GM18870 (cell line): ENCODE data around the gene PSKH1.

Experiments used
- ATAC-seq: cut with Tn5 transposase; IDR thresholded peaks from one replicate; pipeline ENCODE4 v1.9.1; 2021; ENCODE audit warnings: moderate library complexity; ENCODE audit not compliant: unreplicated experiment

PSKH1 gene

DNA sequence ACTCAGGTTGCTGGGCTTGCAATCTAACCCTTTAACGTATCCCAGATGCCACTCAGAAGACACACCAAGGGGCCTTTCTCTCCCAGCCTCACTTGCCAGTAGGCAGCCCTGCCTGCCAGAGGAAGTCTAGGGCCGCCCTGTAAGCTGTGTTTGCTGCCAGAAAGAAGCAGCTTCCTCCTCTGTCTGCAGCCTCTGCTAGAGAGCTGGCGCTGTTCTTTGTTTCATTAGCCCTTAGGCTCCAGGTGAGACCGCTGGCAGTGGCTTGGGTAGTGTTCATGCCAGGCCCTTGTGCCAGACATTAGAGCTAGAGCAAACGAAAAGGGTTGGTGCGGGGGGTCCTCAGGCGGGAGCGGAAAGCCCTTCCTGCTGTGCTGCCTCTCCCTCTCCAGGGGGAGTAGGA is 29.7 kb downstream of the PSKH1 start:
- ATAC-seq: no peak

DNA sequence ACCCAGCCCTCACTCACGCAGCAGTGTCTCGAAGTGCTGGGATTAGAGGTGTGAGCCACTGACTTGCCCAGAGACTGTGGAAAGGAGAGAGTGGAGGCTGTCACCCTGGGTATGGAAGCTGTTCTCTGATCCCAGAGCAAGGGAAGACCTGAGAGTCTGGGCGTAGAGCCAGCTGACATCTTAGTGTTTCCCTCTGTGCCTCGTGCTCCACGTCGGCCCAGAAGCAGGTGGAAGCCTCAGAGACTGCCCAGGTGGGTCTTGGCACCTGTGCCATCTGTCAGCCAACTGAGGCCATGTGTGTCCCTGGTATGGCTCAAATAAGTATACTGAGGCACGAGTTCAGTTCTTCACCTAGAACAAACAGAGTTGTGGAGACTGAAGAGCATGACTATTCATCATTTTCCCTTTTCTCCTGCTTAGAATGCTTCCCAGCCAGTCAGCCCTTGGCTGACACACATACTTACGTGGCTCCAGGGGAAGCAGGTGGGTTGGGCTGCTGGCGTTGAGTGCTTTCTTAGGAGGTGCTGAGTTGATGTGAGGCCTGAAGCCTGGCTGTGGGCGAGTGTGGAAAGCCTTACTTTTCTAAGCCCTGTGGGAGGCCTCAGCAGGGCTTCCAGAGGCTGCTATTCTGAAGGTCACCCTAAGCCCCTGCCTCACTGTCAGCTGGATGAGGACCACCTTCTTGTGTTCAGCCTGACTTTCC is 30.5 kb downstream of the PSKH1 start:
- ATAC-seq: no peak

DNA sequence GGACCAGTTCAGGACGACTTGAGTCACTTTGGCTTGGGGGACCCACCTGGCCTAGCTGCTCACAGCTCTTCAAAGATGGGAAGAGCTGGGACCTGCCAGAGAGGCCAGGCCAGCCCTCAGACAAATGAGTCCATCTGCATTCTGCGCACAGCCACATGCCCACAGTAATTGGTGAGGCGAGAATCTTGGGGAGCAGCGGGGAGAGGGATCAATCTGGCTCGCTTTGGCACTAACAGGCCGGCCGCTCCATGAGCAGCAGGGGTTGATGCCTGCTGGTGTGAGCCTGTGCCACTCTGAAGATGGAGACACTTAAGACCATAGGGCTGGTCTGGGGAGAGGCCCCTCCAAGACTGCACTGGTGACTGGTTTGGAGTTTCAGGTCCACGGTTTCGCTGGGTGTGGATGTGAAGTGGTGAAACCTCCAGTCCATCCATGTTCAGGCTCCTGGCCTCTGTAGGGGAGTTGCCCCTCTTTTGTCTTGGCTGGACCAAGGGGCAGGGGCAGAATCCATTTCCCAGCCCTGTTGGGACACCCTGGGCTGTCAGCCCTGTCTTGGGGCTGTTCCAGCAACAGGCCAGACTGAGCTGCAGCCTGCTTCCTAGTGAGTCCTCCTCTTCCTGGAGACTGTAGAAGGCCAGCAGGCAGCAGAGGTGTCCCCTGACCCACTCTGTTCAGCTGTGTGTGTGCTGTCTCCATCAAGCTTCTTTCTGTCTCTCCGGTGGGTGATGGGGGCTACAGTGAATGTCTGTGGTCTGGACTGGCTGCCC is 31.3 kb downstream of the PSKH1 start:
- no peak for ATAC-seq

DNA sequence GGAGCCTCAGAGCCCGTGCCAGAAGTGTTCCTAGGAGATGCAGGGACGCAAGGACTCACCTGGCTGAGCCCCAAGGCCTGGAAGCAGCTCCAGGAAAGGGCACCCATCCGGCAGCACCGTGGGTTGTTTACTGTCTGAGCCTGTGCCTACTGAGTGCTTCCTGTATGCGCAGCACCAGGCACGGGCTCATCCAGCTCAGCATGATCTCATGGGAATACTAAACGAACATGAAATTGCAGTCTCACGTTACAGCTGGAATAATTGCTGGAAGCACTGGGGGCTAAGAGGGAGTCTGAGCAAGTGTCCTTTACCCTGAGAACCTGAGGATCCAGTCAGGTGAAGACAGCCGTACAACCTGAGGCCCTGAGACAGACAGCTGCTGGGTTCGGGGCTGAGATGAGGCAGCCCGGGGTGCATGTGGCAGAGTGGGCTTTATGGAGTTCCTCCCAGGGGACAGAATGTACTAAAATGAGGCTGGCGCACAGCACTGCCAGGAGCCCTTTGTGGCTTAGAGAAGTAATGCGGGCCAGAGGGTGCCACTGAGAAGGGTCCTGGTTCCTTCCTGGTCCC is 33.2 kb downstream of the PSKH1 start:
- ATAC-seq: no peak

- ATAC-seq: no peak
These were observed 34.3 kb downstream of the PSKH1 start for GRCh38 chr16:67927131-67927941.

GRCh38 chr16:67928147-67928546 is 35.1 kb downstream of the PSKH1 start:
- no peak for ATAC-seq

DNA sequence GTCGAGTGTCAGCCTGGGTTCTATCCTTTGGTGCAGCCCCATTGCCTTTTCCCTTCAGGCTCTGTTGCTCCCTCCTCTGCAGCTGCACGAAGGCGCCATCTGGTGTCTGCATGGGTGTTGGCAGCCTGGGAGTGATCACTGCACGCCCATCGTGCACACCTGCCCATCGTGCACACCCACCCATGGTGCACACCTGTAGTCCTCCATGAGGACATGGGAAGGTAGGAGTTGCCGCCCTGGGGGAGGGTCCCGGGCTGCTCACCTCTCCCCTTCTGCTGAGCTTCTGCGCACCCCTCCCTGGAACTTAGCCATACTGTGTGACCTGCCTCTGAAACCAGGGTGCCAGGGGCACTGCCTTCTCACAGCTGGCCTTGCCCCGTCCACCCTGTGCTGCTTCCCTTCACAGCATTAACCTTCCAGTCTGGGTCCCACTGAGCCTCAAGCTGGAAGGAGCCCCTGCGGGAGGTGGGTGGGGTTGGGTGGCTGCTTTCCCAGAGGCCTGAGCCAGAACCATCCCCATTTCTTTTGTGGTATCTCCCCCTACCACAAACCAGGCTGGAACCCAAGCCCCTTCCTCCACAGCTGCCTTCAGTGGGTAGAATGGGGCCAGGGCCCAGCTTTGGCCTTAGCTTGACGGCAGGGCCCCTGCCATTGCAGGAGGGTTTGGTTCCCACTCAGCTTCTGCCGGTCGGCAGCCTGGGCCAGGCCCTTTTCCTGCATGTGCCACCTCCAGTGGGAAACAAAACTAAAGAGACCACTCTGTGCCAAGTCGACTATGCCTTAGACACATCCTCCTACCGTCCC is 35.7 kb downstream of the PSKH1 start:
- no peak for ATAC-seq

DNA sequence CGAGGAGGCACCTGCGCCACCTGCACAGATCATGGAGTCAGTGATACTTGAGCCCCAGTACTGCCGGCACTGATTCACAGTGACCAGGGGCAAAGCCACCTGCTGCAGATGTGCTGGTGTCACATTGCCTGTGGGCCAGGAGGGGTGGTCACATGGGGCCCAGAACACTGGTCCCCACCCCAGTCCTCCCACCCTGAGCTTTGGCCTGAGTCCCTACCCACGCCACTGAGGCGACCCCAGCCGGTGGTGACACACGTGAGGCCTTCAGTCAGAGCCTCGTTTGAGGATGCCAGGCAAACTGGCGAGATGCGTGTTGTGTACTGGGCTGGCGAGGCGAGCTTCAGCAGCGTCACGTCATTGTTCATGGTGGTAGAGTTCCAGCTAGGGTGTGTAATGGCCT is 37.1 kb downstream of the PSKH1 start:
- no peak for ATAC-seq

- no peak for ATAC-seq
These were observed 37.7 kb downstream of the PSKH1 start for GRCh38 chr16:67930678-67931211.

DNA sequence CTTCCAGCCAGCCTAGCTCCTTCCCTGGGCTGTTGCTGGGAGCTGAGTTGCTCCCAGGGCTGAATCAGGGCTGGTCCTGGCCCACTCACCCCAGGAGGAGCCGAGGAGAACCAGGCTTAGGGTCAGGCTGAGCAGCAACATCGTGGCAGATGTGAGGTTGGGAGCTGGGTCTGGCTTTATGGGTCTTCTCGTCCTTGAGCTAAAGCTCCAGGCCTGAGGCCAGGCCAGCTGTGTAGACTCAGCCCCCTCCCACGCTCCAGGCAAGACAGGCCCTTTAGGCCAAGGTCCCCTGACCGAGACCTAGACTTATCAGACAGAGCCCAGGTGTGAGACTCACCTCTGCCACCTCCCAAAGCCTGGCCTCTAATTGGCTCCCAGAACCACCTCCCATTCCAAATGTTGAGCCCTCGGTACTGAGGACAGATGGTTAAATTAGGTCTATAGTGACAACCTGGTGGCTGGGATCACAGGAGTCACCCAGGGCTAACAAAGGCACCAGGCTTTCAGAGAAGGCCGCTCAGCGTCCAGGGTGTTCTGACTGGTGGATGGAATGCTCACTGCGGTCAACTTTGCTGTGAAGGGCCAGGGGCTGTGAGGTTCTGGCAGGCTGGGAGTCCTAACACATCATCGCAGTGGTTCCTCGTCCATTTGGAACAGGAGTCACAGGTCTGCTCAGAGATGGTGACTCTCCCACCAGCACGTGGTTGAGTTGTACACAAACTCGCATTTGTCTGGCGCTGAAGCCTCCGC is 38.8 kb downstream of the PSKH1 start, which contains the start of gene CTRL:
TSS of gene CTRL (minus strand) at position 151 of the 750 bp plus-strand sequence. CDS start at position 141, 10 bp downstream.
- no peak for ATAC-seq

DNA sequence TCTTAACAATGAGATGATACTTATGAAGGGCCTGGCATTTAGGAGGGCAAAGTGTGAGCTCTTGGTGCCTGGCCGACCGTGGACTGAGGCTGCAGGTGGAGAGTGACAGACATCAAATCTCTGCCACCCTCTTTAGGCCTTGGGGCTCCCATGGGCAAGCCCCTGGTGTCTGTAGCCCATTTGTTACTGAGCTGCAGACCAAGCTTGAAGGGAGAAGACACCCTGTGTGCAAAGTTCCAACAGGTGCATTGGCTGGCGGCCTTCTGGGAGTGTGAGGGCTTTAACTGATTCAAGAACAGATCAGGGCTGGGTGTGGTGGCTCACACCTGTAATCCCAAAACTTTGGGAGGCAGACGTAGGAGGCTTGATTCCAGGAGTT is 39.4 kb downstream of the PSKH1 start:
- no peak for ATAC-seq

DNA sequence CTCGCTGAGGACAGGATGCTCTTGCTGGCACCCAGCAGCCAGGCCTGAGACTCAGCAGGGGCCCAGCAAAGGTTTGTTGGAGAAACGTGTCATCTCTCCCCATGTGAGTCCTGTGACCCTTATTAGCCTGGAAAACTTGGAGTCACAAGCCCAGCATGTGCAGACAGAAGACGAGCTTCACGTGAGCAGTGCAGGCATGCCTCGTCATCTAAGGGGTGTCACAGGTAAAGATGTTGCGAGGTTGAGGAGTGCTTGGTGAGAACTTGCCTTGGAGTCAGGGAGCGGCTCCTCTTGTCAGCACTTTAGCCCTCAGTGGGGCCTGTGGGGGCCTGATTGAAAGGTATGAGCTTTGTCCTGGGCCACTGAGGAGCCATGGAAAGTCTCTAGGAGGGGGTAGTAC is 40.8 kb downstream of the PSKH1 start:
- no peak for ATAC-seq

DNA sequence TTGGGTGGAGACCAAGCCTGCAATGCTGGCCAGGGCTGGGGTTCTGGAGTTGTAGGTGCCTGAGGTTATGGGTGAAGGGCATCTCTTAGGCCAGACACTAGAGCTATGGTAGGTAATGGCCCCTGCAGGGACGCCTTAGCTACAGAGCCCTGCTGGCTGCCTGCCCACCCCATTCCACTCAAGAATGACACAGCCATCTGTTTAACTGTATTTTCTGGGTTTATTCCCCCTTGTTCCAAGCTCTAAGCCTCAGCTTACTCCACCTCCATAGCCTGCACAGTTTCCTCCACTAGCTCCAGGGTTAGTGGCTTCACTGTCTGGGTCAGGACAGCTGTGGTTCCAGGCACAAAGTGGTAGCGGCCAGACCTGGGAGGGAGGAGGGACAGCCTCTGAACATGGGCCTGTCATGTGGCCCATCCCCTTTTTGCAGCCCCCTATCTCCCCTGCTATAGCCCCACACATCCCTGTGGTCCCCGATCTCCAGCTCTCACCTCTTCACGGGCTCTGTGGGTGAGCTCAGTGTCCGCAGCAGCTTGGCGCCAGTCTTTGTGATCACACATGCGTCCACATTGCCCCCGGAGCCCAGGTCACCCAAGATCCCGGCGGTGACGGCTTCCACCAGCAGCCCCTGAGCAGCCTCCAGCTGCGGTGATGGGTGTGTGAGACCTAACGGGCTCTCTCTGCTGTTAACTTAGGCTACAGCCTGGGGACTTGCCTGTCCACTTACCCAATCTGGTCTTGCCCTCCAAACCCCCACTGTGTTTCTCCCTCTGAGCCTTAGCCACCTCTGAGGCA is 41.4 kb downstream of the PSKH1 start:
- no peak for ATAC-seq

DNA sequence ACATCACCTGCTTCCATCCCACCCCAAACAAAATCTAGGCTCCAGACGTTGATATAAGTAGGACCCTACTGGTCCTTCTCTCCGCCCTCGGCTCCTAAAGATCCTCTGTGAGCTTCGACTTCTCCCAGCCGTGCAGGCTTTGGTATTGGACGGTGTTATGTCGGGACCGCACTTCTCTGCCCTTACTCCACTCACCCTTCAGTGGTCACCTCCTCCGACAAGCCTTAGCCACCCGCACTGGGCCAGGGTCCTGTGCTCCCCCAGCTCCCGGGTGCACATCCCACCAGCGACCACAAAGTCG is 42.0 kb downstream of the PSKH1 start:
- ATAC-seq: no peak

DNA sequence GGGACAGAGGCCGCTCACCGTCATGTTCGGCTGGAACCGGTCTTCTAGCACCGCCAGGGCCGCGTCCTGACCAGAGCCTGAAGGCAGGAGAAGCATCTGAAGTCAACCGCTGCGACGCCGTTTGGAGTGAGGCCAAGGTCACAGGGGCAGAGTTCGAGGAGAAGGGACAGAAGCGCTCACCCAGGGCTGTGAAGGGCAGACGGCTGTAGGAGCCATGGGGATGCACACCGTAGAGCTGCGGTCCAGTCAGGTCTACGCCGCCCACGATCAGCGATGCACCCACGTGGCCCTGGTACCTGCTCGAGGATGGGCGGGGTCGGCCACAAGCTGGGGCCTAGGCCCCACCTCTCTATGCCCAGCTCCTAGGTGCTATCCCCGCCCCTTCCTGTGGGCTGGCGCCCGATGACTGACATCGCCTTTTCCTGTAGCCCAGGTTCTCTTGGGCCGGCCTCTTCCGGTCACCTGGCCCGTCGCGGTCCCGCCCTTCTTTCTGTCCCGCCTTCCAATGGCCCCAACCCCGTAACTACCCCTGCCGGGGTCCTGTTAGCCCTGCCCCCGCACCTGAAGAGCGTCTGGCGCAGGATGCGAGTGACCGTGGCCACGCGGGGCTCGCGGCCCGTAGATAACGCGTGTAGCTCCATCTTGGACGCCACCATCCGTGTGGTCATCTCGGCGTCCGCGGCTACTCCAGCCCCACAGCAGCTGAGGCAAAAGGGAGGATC is 42.5 kb downstream of the PSKH1 start:
- peak; percentile 89 for ATAC-seq

DNA sequence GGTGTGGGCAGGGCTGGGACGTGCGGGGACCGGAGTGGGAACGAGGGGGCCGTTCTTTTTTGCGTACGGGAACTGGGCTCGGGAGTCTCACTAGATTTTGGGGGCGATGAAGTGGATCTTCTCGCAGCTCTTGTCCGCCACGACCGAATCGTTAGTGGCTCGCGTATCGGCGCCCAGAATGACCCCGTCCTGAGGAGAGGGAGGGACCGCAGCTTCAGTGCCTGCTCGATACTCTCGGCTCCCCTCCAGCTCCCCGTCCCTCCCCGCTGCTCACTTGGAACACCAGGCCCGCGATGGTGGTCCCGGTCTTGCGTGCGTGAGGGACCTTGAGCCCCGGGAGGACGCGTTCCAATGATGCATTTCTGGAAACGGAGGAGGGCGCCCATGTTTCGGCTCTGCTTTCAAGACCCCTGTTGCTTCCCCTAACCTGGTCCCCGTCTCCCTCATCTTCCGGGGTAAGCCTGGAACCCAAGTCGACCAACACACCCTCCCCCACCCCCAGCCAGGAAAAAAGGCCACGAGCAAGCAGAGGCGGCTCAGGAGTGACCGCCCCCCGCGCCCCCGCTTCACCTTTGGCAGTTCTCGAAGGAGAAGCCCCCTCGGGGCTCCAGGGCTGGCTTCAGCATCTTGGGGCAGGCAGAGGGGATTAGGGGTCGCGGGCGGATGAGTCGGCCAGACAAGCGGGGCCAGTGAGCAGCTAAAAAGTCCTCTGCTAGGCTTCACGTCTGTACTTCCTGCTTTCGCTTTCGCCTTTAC is 43.2 kb downstream of the PSKH1 start, which contains the start of gene PSMB10:
TSS of gene PSMB10 (minus strand) at position 727 of the 756 bp plus-strand sequence. CDS start at position 626, 101 bp downstream.
- no peak for ATAC-seq

DNA sequence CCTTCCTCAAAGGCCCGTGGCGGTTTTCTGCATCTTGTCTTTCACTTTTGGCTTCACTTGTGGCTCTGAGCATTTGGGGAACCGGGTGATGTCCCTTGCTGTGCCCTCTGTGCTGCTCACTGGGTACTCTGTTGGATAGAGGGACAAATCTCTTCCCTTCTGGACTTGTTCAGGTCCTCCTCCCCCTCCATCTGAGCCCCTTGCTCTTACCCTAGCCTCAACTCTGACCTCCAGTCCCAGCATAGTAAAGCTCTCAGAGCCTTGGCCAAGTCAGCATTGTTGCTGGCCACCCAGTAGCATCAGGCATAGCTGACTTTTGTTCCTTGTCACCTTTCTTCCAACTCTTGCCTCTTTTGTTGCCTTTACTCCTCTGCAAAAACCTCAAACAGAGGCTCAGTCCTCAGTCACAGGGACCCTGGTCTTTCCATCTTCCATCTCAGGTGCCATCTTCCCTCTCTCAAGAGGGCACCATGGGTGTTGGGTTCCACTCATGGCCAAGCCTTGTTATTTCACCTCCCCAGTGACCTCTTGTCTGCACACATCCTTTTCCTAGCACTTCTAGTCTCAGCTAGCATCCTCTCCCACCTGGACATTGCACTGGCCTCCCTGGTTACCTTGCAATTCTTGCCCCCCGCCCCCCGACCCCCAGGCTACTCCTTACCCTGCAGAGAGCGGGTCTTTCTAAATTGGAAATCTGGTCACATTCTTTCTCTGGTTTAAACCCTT is 44.0 kb downstream of the PSKH1 start:
- peak; percentile 44 for ATAC-seq
